Measurements from ENCODE around the gene STH.
"Not testable (repeated sequence)": the region's sequence is repeated elsewhere in the genome, so short reads cannot be mapped to it uniquely, and the experiment has no call there.

DNA sequence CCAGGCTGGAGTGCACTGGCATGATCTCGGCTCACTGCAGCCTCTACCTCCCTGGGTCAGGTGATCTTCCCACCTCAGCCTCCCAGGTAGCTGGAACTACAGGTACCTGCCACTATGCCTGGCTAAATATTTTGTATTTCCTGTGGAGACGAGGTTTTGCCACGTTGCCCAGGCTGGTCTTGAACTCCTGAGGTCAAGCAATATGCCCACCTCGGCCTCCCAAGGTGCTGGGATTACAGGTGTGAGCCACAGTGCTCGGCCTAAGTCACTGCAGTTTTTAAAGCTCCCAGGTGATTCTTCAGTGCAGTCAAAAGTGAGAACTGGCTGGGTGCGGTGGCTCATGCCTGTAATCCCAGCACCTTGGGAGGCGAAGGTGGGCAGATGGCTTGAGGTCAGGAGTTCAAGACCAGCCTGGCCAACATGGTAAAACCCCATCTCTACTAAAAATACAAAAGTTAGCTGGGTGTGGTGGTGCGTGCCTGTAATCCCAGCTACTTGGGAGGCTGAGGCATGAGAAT is 20.4 kb downstream of the STH start:
- TF ChIP-seq, protein P1, sequence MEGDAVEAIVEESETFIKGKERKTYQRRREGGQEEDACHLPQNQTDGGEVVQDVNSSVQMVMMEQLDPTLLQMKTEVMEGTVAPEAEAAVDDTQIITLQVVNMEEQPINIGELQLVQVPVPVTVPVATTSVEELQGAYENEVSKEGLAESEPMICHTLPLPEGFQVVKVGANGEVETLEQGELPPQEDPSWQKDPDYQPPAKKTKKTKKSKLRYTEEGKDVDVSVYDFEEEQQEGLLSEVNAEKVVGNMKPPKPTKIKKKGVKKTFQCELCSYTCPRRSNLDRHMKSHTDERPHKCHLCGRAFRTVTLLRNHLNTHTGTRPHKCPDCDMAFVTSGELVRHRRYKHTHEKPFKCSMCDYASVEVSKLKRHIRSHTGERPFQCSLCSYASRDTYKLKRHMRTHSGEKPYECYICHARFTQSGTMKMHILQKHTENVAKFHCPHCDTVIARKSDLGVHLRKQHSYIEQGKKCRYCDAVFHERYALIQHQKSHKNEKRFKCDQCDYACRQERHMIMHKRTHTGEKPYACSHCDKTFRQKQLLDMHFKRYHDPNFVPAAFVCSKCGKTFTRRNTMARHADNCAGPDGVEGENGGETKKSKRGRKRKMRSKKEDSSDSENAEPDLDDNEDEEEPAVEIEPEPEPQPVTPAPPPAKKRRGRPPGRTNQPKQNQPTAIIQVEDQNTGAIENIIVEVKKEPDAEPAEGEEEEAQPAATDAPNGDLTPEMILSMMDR (IDR thresholded peaks at IDR 0.05; ENCODE audit: low read depth, low read length, poor library complexity, severe bottlenecking) = not testable (repeated sequence)
- not testable (repeated sequence) for TF ChIP-seq EZH2phosphoT487 (IDR thresholded peaks at IDR 0.05; ENCODE audit: borderline replicate concordance, low read length)
